ENCODE data around the gene IER5.

Gene IER5

DNA sequence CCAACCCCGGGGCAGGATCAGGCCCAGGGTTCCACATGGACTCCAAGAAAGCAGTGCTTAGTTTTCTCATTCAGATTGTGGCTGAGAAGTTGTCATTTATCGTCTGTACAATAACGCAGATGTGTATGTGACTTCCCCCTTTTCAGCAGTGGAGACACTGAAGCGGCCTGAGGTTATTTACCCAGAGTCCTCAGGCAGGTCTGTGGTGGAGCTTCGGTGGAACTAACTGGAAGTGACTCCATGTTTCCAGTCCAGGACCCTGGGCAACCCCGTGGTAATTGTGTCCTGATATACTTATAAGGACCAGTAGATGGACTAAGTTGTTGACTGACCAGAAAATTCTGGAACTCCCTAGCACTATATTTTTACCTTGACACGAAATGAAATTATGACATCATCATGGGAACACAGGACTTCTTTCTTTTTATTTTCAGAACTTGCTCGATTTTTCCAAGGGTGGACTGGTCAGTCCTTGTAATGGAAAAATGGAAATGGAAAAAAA lies 1.0 kb upstream of the IER5 start:
- Histone ChIP-seq H3K27me3 (ENCODE audit: insufficient read depth, low read depth, severe bottlenecking) (no peaks in the 10 kb centered on the region), H3K36me3 (peaks cover 26% of the 10 kb centered on the region), H3K4me3 (ENCODE audit: low read depth, low read length) (no peak overlapping the region), H3K9me3 (ENCODE audit: severe bottlenecking) (no peaks in the 10 kb centered on the region), H3K27ac (no peak overlapping the region)
- TF ChIP-seq, protein P1, sequence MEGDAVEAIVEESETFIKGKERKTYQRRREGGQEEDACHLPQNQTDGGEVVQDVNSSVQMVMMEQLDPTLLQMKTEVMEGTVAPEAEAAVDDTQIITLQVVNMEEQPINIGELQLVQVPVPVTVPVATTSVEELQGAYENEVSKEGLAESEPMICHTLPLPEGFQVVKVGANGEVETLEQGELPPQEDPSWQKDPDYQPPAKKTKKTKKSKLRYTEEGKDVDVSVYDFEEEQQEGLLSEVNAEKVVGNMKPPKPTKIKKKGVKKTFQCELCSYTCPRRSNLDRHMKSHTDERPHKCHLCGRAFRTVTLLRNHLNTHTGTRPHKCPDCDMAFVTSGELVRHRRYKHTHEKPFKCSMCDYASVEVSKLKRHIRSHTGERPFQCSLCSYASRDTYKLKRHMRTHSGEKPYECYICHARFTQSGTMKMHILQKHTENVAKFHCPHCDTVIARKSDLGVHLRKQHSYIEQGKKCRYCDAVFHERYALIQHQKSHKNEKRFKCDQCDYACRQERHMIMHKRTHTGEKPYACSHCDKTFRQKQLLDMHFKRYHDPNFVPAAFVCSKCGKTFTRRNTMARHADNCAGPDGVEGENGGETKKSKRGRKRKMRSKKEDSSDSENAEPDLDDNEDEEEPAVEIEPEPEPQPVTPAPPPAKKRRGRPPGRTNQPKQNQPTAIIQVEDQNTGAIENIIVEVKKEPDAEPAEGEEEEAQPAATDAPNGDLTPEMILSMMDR (IDR thresholded peaks at IDR 0.05; ENCODE audit: low read depth, low read length) = no peak
- no peak for DNase-seq

DNA sequence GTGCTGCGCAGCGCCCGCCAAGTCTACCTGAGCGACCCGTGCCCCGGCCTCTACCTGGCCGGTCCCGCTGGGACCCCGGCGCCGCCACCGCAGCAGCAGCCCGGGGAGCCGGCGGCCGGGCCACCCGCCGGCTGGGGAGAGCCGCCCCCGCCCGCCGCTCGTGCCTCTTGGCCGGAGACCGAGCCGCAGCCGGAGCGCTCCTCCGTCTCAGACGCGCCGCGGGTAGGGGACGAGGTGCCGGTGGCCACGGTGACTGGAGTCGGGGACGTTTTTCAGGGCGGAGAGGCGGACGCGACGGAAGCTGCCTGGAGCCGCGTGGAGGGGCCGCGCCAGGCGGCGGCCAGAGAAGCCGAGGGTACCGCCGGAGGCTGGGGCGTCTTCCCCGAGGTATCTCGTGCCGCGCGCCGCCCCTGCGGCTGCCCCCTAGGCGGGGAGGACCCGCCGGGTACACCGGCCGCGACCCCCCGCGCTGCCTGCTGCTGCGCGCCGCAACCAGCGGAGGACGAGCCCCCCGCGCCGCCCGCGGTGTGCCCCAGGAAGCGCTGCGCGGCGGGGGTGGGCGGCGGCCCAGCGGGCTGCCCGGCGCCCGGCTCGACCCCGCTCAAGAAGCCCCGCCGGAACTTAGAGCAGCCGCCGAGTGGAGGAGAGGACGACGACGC lies 646 bp downstream of the IER5 start:
- TF ChIP-seq, protein P1 (IDR thresholded peaks at IDR 0.05; ENCODE audit: low read depth, low read length) = no peak
- Histone ChIP-seq H3K27me3 (ENCODE audit: insufficient read depth, low read depth, severe bottlenecking) (no peaks in the 10 kb centered on the region), H3K4me3 (ENCODE audit: low read depth, low read length) (peak overlapping the region; percentile 60), H3K27ac (no peak overlapping the region), H3K9me3 (ENCODE audit: severe bottlenecking) (no peaks in the 10 kb centered on the region), H3K36me3 (peaks cover 31% of the 10 kb centered on the region)
- no peak for DNase-seq

DNA sequence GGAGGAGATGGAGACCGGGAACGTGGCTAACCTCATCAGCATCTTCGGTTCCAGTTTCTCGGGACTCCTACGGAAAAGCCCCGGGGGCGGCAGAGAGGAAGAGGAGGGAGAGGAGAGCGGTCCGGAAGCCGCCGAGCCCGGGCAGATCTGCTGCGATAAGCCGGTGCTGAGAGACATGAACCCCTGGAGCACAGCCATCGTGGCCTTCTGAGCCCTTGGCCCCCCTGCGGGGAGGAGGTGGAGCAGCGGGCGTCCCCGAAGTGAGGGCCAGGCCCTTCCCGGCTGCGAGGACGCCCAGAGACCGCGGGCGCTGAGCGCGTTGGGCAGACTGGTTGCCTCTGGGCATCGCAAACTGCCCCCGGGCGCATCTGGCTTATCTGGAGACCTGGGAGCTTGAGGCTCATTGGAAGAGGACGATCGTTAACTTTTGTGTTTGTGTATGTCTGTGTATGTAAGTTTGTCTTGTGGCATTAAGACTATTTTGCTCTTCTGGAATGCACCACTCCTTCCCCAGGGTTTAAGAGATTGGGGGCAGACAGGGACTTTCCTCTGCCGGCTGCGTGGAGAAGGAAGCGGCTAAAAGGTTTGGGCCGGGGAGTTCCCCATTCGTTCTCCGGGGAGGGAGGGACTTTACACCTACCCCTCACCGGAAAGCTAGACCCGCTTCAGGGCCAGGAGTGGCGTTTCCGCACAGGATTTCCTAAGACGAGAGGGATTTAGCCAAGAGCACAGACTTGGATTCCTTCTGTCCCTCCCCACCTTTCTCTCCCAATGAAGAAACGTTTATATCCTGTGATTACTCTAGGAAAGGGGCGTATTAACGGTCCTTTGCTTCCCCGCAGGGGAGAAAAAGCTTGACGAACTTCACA lies 1.4 kb downstream of the IER5 start:
- Histone ChIP-seq H3K9me3 (ENCODE audit: severe bottlenecking) (no peaks in the 10 kb centered on the region), H3K27ac (no peak overlapping the region; the same call in 1 of the 2 replicates), H3K36me3 (peaks cover 31% of the 10 kb centered on the region), H3K27me3 (ENCODE audit: insufficient read depth, low read depth, severe bottlenecking) (no peaks in the 10 kb centered on the region), H3K4me3 (ENCODE audit: low read depth, low read length) (peak overlapping the region; percentile 60)
- no peak for DNase-seq
- TF ChIP-seq, protein P1 (IDR thresholded peaks at IDR 0.05; ENCODE audit: low read depth, low read length) = no peak

DNA sequence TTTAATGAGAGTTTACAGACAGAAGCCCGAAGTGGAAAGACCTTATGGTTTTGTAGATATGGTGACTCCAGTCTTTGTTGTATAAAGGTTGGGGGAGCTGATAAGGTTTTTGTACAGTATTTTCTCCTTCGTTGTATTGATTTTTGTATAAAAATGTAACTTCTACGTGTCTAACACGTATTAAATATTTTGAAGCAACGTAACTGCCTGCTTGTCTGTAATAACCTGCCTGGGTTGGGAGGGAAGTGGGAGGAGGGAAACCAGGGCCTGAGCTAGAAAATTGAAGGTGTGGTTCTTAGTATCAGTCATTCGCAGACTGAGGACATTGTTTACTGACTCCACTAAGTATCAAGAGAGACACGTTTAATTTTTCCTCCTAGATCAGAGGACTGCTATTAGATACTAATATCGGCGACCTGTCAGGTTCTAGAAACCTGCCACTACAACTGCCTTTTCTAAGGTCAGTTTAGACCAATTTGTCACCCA lies 2.2 kb downstream of the IER5 start:
- H3K27ac ChIP-seq = no peak overlapping the region
- H3K9me3 ChIP-seq (ENCODE audit: severe bottlenecking) = no peaks in the 10 kb centered on the region
- DNase-seq = no peak
- H3K4me3 ChIP-seq (ENCODE audit: low read depth, low read length) = peak overlapping the region; percentile 60
- peaks cover 31% of the 10 kb centered on the region for H3K36me3 ChIP-seq
- TF ChIP-seq, protein P1 (IDR thresholded peaks at IDR 0.05; ENCODE audit: low read depth, low read length) = no peak
- H3K27me3 ChIP-seq (ENCODE audit: insufficient read depth, low read depth, severe bottlenecking) = no peaks in the 10 kb centered on the region

DNA sequence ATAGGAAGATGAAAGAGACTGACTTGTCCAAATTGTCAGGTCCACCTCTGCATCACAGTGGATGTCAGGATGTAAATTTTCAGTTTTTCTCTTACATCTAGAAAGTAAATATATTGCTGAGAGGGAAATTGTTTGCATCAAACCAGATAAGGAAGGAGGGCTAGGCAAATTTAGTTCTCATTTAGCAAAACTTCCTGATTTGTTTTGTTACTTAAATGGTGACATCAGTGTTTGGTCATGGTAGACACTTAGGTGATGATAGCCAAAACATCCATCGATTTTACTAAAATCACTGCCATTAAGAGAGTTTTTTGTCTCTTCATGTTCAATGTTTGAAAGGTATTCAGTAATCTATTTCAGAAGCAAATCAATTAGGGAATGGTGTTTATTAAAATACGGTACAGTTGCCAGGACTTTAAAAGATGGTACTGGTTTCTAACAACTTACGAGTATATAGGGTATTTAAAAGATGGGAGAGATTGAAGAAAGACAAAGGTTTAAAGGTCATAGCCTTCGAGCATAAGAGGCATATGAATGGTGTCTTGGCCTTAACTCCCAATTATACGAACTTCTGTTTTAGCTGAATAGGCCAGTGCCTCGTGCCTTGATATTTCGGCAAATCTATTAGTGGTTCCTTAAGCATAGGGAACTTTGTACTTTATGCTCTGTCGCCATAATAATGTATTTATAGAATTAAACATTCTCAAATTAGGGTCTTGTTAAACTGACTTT lies 3.0 kb downstream of the IER5 start:
- Histone ChIP-seq H3K36me3 (peaks cover 31% of the 10 kb centered on the region), H3K27me3 (ENCODE audit: insufficient read depth, low read depth, severe bottlenecking) (no peaks in the 10 kb centered on the region), H3K27ac (no peak overlapping the region), H3K9me3 (ENCODE audit: severe bottlenecking) (no peaks in the 10 kb centered on the region), H3K4me3 (ENCODE audit: low read depth, low read length) (peak overlapping the region; percentile 60; the same call in 1 of the 2 replicates)
- TF ChIP-seq, protein P1 (IDR thresholded peaks at IDR 0.05; ENCODE audit: low read depth, low read length) = no peak
- DNase-seq = no peak
